Breast epithelium (tissue), 3 donors: ENCODE results near the gene CDK10.
"Not testable (repeated sequence)": the region's sequence is repeated elsewhere in the genome, so short reads cannot be mapped to it uniquely, and the experiment has no call there.

ENCODE experiments used
- CTCF ChIP-seq, 3 donors: fragments of 450-650 bp; IDR thresholded peaks; one replicate each; pipeline ENCODE4 v1.5.1; 2016 to 2017; ENCODE audit warnings: antibody characterized with exemption in 3 of 3, mild to moderate bottlenecking in 3 of 3, moderate library complexity in 3 of 3
- POLR2A ChIP-seq: fragments of 450-650 bp; IDR thresholded peaks from one replicate; pipeline ENCODE4 v1.6.1; 2016; ENCODE audit warnings: antibody characterized with exemption, mild to moderate bottlenecking, moderate library complexity
- POLR2AphosphoS5 ChIP-seq, 3 donors: sonication (generic); formaldehyde crosslinking; IDR thresholded peaks; one replicate each; pipeline ENCODE4 v1.6.1; 2017; ENCODE audit warnings: antibody characterized with exemption in 3 of 3

DNA sequence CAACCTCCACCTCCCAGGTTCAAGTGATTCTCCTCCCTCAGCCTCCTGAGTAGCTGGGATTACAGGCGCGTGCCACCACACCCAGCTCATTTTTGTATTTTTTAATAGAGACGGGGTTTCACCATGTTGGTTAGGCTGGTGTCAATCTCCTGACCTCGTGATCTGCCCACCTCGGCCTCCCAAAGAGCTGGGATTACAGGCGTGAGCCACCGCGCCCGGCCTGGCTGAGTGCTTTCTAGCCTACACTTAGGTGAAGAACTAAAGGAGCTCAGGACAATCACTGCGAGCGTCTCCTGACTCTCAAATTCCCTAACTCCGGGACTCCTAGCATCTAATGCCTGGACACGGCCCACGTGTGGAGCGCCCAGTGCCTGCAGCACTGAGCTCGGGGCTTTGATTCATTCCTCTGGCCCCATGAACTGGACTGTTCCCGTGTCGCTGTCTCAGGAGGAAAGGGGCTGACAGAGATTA, 13.2 kb downstream of the CDK10 start:
- TF ChIP-seq POLR2A; CTCF (IDR thresholded peaks at IDR 0.05); POLR2AphosphoS5 (IDR thresholded peaks at IDR 0.05): not testable (repeated sequence)
